Measurements from ENCODE around the gene MYO1E.

Gene MYO1E

GRCh38 chr15:59333401-59334075 is 39.1 kb downstream of the MYO1E start:
- no peak for DNase-seq (ENCODE audit: extremely low read depth, low read depth)
- TF ChIP-seq CTCF (IDR thresholded peaks at IDR 0.05; ENCODE audit: low read depth, low read length, missing control alignments): no peak
- H3K4me3 ChIP-seq (replicated peaks; ENCODE audit: low read depth, low read length): no peak overlapping the region

- H3K4me3 ChIP-seq (replicated peaks; ENCODE audit: low read depth, low read length): no peak overlapping the region
- DNase-seq (ENCODE audit: extremely low read depth, low read depth): no peak
- TF ChIP-seq CTCF (IDR thresholded peaks at IDR 0.05; ENCODE audit: low read depth, low read length, missing control alignments): no peak
Observed at GRCh38 chr15:59332009-59332408, 40.7 kb downstream of the MYO1E start.

DNA sequence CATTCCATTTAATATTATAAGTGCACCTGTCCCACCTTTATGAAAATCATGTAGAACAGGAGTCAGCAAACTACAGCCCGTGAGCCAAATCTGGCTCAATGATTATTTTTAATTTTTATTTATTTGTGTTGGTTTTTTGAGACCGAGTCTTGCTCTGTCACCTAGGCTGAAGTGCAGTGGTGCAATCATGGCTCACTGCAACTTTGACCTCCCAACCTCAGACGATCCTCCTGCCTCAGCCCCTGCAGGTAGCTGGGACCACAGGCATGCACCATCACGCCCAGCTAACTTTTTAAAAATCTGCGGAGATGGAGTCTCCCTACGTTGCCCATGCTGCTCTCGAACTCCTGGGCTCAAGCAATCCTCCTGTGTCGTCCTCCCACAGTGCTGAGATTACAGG is 42.0 kb downstream of the MYO1E start:
- no peak for TF ChIP-seq CTCF (IDR thresholded peaks at IDR 0.05; ENCODE audit: low read depth, low read length, missing control alignments)
- DNase-seq (ENCODE audit: extremely low read depth, low read depth): no peak
- H3K4me3 ChIP-seq (replicated peaks; ENCODE audit: low read depth, low read length): no peak overlapping the region

GRCh38 chr15:59329570-59330350 is 42.9 kb downstream of the MYO1E start:
- no peak for TF ChIP-seq CTCF (IDR thresholded peaks at IDR 0.05; ENCODE audit: low read depth, low read length, missing control alignments)
- H3K4me3 ChIP-seq (replicated peaks; ENCODE audit: low read depth, low read length): no peak overlapping the region

GRCh38 chr15:59329091-59329490 is 43.6 kb downstream of the MYO1E start:
- no peak overlapping the region for H3K4me3 ChIP-seq (replicated peaks; ENCODE audit: low read depth, low read length)
- no peak for DNase-seq (ENCODE audit: extremely low read depth, low read depth)
- TF ChIP-seq CTCF (IDR thresholded peaks at IDR 0.05; ENCODE audit: low read depth, low read length, missing control alignments): no peak

More at GRCh38 chr15:59329570-59330350, 42.9 kb downstream of the MYO1E start:
- DNase-seq (ENCODE audit: extremely low read depth, low read depth): no peak

DNA sequence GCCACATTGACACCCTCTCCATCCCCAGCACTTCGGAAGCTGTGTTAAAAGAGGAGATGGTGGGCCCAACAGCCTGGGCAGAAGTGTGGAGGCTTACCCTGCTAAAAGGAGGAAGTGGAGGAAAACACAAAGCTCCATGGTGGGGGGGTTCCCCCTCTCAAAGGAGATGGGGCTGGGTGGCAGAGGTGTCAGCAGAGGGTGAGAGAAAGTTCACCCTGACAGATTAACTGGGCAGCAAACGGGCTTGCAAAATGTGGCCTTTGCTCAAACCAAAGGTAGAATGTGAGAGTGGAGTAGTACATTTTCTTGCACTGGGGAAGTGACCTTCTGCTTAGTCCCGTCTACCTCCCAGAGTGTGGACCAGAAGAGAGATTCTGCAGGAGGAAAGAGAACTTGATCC is 44.7 kb downstream of the MYO1E start:
- TF ChIP-seq CTCF (IDR thresholded peaks at IDR 0.05; ENCODE audit: low read depth, low read length, missing control alignments): no peak
- no peak for DNase-seq (ENCODE audit: extremely low read depth, low read depth)
- no peak overlapping the region for H3K4me3 ChIP-seq (replicated peaks; ENCODE audit: low read depth, low read length)
